ENCODE measurements around the gene POLR3B. TPM values are rescaled to one million over a fixed set of nuclear protein-coding genes. Genes with fewer than 3 reads are reported as not detected.

Gene POLR3B
- total and polyA plus RNA-seq, 2 of the 13 experiments (the other 11 are each of a cell fraction or from before 2014, with no cell fraction given) = 4.8 to 13.1 TPM

DNA sequence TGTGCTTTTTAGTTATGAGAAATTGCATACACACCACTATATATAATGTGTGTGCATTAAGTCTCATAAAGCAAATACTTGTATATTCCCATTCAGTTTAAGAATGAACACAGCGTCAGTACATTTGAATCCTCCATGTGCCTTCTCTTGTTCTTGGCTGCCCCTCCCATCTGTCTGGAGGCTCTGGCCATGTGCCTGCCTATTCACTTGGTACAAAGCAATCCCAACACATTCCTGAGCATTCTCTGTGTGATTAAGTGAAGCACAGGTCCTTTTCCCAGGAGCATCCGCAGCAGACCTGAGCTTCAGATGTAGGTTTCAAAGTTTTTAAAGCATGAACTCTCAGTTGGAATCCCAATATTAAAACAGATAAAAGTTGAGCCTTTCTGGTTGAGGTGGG is 58.7 kb downstream of the POLR3B start:
- no TSS peak for BruUV-seq (replicated peaks)
- POLR2A ChIA-PET = no interaction called here
- 96% methylated on average over 2 of the region's 2 CpGs for WGBS (ENCODE audit: low lambda C conversion rate)
- Histone ChIP-seq H3K4me3 (replicated peaks in 1 of 3; ENCODE audit: insufficient read depth in 1 of 3, low read depth in 2 of 3, low read length in 3 of 3) (no peak overlapping the region), H3K4me2 (ENCODE audit: low read depth, low read length) (no peak overlapping the region), H2AFZ (ENCODE audit: low read length) (no peak overlapping the region), H3K9me3 (ENCODE audit: low read length) (no peaks in the 10 kb centered on the region), H3K27me3 (ENCODE audit: control insufficient read depth in 1 of 2, insufficient read depth in 2 of 2, low read length in 2 of 2) (no peaks in the 10 kb centered on the region), H4K20me1 (ENCODE audit: insufficient read depth, low read length) (no peaks in the 10 kb centered on the region), H3K4me1 (ENCODE audit: insufficient read depth, low read length) (peaks cover 21% of the 10 kb centered on the region), H3K9ac (ENCODE audit: insufficient read depth, low read depth, low read length) (no peak overlapping the region), H3K36me3 (replicated peaks in 1 of 2; ENCODE audit: control insufficient read depth in 1 of 2, insufficient read depth in 2 of 2, low read length in 2 of 2) (peaks cover 1 to 10% of the 10 kb centered on the region in 2 experiments; a peak in 3 of 5 replicates), H3K79me2 (ENCODE audit: insufficient read depth, low read length) (no peaks in the 10 kb centered on the region), H3K27ac (ENCODE audit: extremely low read length, insufficient read depth, low read length) (no peak overlapping the region)
- DNase-seq (ENCODE audit: low spot score) = no peak
- in situ Hi-C loops (cut with HindIII; ENCODE audit: extremely low pct_ligation_motif_present, low pct_unique_long_range_greater_than_20kb) = no loop called here
- ATAC-seq = no peak
- FAIRE-seq = no peak
- CTCF ChIA-PET (ENCODE audit: low intra/inter-chr PET ratio, low total read pairs) = no interaction called here
- TF ChIP-seq ZNF317 (CRISPR knock-in tag; IDR thresholded peaks at IDR 0.05) (no peak), SUZ12 (IDR thresholded peaks at IDR 0.05; ENCODE audit: low read depth, low read length) (no peak), ZNF879 (CRISPR knock-in tag; IDR thresholded peaks at IDR 0.05) (no peak), ZNF235 (CRISPR knock-in tag; IDR thresholded peaks at IDR 0.05; ENCODE audit: borderline replicate concordance) (no peak), ZBTB7A (CRISPR knock-in tag; IDR thresholded peaks at IDR 0.05) (no peak), NFIC (IDR thresholded peaks at IDR 0.05; ENCODE audit: low read length) (no peak), THYN1 (CRISPR knock-in tag; IDR thresholded peaks at IDR 0.05; ENCODE audit: borderline replicate concordance, low read depth) (no peak), ZZZ3 (CRISPR knock-in tag; IDR thresholded peaks at IDR 0.05; ENCODE audit: borderline replicate concordance) (no peak), MAFK (conservative IDR thresholded peaks at IDR 0.05 in 1 of 2, IDR thresholded peaks at IDR 0.05 in 1 of 2; ENCODE audit: low read length in 2 of 2) (no peak)
- TF ChIP-seq, protein P1, sequence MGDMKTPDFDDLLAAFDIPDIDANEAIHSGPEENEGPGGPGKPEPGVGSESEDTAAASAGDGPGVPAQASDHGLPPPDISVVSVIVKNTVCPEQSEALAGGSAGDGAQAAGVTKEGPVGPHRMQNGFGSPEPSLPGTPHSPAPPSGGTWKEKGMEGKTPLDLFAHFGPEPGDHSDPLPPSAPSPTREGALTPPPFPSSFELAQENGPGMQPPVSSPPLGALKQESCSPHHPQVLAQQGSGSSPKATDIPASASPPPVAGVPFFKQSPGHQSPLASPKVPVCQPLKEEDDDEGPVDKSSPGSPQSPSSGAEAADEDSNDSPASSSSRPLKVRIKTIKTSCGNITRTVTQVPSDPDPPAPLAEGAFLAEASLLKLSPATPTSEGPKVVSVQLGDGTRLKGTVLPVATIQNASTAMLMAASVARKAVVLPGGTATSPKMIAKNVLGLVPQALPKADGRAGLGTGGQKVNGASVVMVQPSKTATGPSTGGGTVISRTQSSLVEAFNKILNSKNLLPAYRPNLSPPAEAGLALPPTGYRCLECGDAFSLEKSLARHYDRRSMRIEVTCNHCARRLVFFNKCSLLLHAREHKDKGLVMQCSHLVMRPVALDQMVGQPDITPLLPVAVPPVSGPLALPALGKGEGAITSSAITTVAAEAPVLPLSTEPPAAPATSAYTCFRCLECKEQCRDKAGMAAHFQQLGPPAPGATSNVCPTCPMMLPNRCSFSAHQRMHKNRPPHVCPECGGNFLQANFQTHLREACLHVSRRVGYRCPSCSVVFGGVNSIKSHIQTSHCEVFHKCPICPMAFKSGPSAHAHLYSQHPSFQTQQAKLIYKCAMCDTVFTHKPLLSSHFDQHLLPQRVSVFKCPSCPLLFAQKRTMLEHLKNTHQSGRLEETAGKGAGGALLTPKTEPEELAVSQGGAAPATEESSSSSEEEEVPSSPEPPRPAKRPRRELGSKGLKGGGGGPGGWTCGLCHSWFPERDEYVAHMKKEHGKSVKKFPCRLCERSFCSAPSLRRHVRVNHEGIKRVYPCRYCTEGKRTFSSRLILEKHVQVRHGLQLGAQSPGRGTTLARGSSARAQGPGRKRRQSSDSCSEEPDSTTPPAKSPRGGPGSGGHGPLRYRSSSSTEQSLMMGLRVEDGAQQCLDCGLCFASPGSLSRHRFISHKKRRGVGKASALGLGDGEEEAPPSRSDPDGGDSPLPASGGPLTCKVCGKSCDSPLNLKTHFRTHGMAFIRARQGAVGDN (CRISPR knock-in tag; IDR thresholded peaks at IDR 0.05) = no peak
- TF ChIP-seq, protein P2, sequence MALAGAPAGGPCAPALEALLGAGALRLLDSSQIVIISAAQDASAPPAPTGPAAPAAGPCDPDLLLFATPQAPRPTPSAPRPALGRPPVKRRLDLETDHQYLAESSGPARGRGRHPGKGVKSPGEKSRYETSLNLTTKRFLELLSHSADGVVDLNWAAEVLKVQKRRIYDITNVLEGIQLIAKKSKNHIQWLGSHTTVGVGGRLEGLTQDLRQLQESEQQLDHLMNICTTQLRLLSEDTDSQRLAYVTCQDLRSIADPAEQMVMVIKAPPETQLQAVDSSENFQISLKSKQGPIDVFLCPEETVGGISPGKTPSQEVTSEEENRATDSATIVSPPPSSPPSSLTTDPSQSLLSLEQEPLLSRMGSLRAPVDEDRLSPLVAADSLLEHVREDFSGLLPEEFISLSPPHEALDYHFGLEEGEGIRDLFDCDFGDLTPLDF (CRISPR knock-in tag; IDR thresholded peaks at IDR 0.05) = no peak
- intact Hi-C loops (cut with micrococcal nuclease; ENCODE audit: unreplicated experiment) = no loop called here
